Kidney epithelial cell (primary cell): ENCODE measurements around the gene DLST. TPM values are rescaled to one million over a fixed set of nuclear protein-coding genes. Genes with fewer than 3 reads are reported as not detected.

Experiments used
- DNase-seq: peaks from one replicate; pipeline ENCODE4 v3.0.0-alpha.2; 2010; ENCODE audit warnings: low read depth
- H3K27me3 ChIP-seq: 2 replicates; pipeline ENCODE4 v1.6.0; 2011; ENCODE audit warnings: low read length; ENCODE audit not compliant: control insufficient read depth, insufficient read depth
- H3K36me3 ChIP-seq: 2 replicates; pipeline ENCODE4 v1.5.1; 2011; ENCODE audit warnings: low read length; ENCODE audit not compliant: control insufficient read depth, insufficient read depth
- H3K4me3 ChIP-seq: 2 replicates; pipeline ENCODE4 v1.5.1; 2011; ENCODE audit warnings: low read depth, mild to moderate bottlenecking, control low read depth, low read length
- total RNA-seq: library from RNA; depleted of rRNA; stranded (reverse); fragments of >200 nt; gene quantifications from 2 replicates; pipeline ENCODE4 v1.2.3, GENCODE V29; 2015
- TF ChIP-seq, protein P1 (sequence below): IDR thresholded peaks from 2 replicates; pipeline ENCODE4 v1.5.1; 2011; ENCODE audit warnings: mild to moderate bottlenecking, moderate library complexity, low read length, control low read depth, inconsistent platforms; ENCODE audit not compliant: insufficient read depth, poor library complexity, severe bottlenecking

Gene DLST
- total RNA-seq, 1 donor from 2014 or later, result 84.1 TPM

GRCh38 chr14:74951443-74952179 is 69.9 kb downstream of the DLST start:
- H3K4me3 ChIP-seq, result no peak overlapping the region
- H3K27me3 ChIP-seq, result peaks cover 8% of the 10 kb centered on the region
- TF ChIP-seq, protein P1, sequence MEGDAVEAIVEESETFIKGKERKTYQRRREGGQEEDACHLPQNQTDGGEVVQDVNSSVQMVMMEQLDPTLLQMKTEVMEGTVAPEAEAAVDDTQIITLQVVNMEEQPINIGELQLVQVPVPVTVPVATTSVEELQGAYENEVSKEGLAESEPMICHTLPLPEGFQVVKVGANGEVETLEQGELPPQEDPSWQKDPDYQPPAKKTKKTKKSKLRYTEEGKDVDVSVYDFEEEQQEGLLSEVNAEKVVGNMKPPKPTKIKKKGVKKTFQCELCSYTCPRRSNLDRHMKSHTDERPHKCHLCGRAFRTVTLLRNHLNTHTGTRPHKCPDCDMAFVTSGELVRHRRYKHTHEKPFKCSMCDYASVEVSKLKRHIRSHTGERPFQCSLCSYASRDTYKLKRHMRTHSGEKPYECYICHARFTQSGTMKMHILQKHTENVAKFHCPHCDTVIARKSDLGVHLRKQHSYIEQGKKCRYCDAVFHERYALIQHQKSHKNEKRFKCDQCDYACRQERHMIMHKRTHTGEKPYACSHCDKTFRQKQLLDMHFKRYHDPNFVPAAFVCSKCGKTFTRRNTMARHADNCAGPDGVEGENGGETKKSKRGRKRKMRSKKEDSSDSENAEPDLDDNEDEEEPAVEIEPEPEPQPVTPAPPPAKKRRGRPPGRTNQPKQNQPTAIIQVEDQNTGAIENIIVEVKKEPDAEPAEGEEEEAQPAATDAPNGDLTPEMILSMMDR, result no peak
- no peak for DNase-seq
- no peaks in the 10 kb centered on the region for H3K36me3 ChIP-seq

- Histone ChIP-seq H3K27me3 (peaks cover 8% of the 10 kb centered on the region), H3K36me3 (no peaks in the 10 kb centered on the region), H3K4me3 (no peak overlapping the region)
- TF ChIP-seq, protein P1, result no peak
- no peak for DNase-seq
Observed at GRCh38 chr14:74952180-74952665, 70.5 kb downstream of the DLST start.

- Histone ChIP-seq H3K4me3 (no peak overlapping the region), H3K27me3 (peaks cover 8% of the 10 kb centered on the region), H3K36me3 (no peaks in the 10 kb centered on the region)
- TF ChIP-seq, protein P1, result no peak
- no peak for DNase-seq
Observed at GRCh38 chr14:74952697-74953484, 71.2 kb downstream of the DLST start.

Other genes starting within 250 kb of the DLST start
- 40.2 and 43.9 TPM in 2 replicates for gene AREL1, start 168.8 kb upstream of the DLST start, total RNA-seq
- 44.4 and 45.4 TPM in 2 replicates for gene FCF1, start 168.8 kb upstream of the DLST start, total RNA-seq
- gene YLPM1, start 118.6 kb upstream of the DLST start, total RNA-seq, result 33.5 and 34.7 TPM in 2 replicates
- gene PROX2, start 5.8 kb upstream of the DLST start, total RNA-seq, result not detected in 2 replicates
- 20.0 and 20.7 TPM in 2 replicates for gene RPS6KL1, start 41.3 kb downstream of the DLST start, total RNA-seq
- gene PGF, start 73.7 kb downstream of the DLST start, total RNA-seq, result 10.5 and 11.2 TPM in 2 replicates
- 63.9 and 78.6 TPM in 2 replicates for gene EIF2B2, start 121.0 kb downstream of the DLST start, total RNA-seq
- gene MLH3, start 169.6 kb downstream of the DLST start, total RNA-seq, result 17.9 TPM in 2 replicates
- 6.8 and 18.6 TPM in 2 replicates for gene ACYP1, start 182.1 kb downstream of the DLST start, total RNA-seq
- 4.0 and 9.2 TPM in 2 replicates for gene ZC2HC1C, start 187.7 kb downstream of the DLST start, total RNA-seq
- 28.1 and 43.5 TPM in 2 replicates for gene NEK9, start 245.1 kb downstream of the DLST start, total RNA-seq